Stimulated activated CD8-positive, alpha-beta memory T cell treated with anti-CD3 and anti-CD28 coated beads, Interleukin-7, amount 100 ng/mL, for 1 hour (primary cell): ENCODE measurements around the gene PLEKHN1.
"Not testable (repeated sequence)": the region's sequence is repeated elsewhere in the genome, so short reads cannot be mapped to it uniquely, and the experiment has no call there.

ENCODE experiments used
- DNase-seq, 2 donors: peaks; one replicate each; pipeline ENCODE4 v3.0.0-alpha.2; 2020; ENCODE audit warnings: low read depth in 2 of 2

Gene PLEKHN1

GRCh38 chr1:975896-976683 lies 9.8 kb downstream of the PLEKHN1 start:
- DNase-seq: peak in 1 of 2 donors; percentile 45

GRCh38 chr1:976791-977190 lies 10.5 kb downstream of the PLEKHN1 start:
- not testable (repeated sequence) for DNase-seq

- no peak for DNase-seq
Observed at GRCh38 chr1:978069-978834, 12.0 kb downstream of the PLEKHN1 start.

- DNase-seq: no peak
Observed at GRCh38 chr1:978835-979743, 12.8 kb downstream of the PLEKHN1 start.

GRCh38 chr1:979744-980072 lies 13.4 kb downstream of the PLEKHN1 start:
- DNase-seq: no peak

- DNase-seq: no peak
Observed at GRCh38 chr1:980137-980571, 13.9 kb downstream of the PLEKHN1 start.

GRCh38 chr1:980602-981395 lies 14.5 kb downstream of the PLEKHN1 start:
- no peak for DNase-seq

GRCh38 chr1:981491-981954 lies 15.2 kb downstream of the PLEKHN1 start:
- DNase-seq: no peak

- DNase-seq: no peak
Observed at GRCh38 chr1:981955-982558, 15.8 kb downstream of the PLEKHN1 start, which contains the start of gene PERM1. Gene PERM1 (minus strand): TSS chr1:982093. CDS start chr1:981029, 1,064 bp downstream.

GRCh38 chr1:982765-983436 lies 16.6 kb downstream of the PLEKHN1 start:
- no peak for DNase-seq

- DNase-seq: peak; percentile 41 to 50
Observed at GRCh38 chr1:983798-984475, 17.7 kb downstream of the PLEKHN1 start.

GRCh38 chr1:984476-984814 lies 18.2 kb downstream of the PLEKHN1 start:
- DNase-seq: no peak

GRCh38 chr1:985126-985525 lies 18.8 kb downstream of the PLEKHN1 start:
- no peak for DNase-seq

GRCh38 chr1:988061-988460 lies 21.8 kb downstream of the PLEKHN1 start:
- DNase-seq: not testable (repeated sequence)

GRCh38 chr1:991275-991674 lies 25.0 kb downstream of the PLEKHN1 start:
- not testable (repeated sequence) for DNase-seq

- DNase-seq: no peak
Observed at GRCh38 chr1:991895-992294, 25.6 kb downstream of the PLEKHN1 start.

- no peak for DNase-seq
Observed at GRCh38 chr1:992362-992761, 26.1 kb downstream of the PLEKHN1 start.

GRCh38 chr1:993379-993995 lies 27.2 kb downstream of the PLEKHN1 start:
- no peak for DNase-seq

- DNase-seq: not testable (repeated sequence)
Observed at GRCh38 chr1:994546-994945, 28.3 kb downstream of the PLEKHN1 start.
